Activated CD4-positive, alpha-beta T cell treated with anti-CD3 and anti-CD28 coated beads for 4 hours (primary cell): Measurements from ENCODE around the gene HOOK1.
"Not testable (repeated sequence)": the region's sequence is repeated elsewhere in the genome, so short reads cannot be mapped to it uniquely, and the experiment has no call there.

Experiments
- DNase-seq, 2 donors: peaks; one replicate each; pipeline ENCODE4 v3.0.0-alpha.2; 2020

The HOOK1 gene

DNA sequence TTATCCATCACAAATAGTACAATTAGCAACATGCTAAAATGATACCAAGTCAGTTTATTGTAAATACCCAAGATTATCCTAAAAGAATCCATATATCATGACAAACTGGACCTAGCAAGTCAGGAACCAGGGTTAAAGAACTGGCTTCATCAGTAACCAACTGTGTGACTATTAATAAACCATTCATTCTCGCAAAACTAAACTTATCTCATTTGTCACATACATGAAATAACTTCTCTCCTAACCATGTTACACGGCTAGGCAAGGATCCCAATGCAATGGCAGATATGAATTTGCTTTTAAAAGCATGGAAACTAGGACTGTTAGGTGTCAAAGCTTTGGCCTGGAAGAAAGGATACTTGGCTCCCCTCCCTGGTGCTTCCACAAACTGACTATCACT is 82.4 kb downstream of the HOOK1 start:
- DNase-seq: no peak

DNA sequence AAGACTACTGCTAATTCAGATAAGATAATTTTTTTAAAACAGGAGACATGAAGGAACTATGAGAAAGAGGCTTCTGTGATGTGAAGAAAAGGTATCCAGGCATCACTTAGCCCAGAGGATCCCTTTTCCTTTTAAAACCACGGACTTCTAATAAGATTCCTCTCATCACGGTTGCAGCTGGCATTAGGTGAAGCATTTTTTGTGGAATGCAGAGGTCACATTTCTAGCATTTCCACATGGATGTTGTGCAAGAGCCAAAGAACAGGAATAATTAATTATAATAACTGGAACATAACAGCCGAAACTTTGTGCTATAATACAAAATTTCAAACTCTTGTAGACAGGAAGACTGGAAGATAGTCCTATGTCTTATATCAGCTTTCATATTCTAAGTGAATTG is 84.2 kb downstream of the HOOK1 start:
- no peak for DNase-seq

DNA sequence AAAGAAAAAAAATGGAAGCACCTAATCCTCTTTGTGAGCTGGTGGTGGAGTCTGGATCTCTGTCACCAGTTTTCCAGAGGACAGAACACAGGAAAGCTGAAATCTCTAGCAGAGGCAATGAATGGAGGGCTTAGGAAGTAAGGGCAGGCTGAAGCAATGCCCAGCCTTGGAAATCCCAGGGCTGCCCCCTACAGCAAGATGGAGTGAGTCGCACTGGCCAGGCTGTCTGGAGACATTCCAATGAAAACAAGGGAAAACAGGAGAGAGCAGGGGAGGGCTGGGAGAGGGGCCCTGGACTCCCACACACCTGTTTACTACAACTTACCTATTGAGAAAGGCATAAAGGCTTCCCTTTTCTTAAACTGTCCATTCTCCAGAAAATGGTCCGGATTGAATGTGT is 85.9 kb downstream of the HOOK1 start:
- no peak for DNase-seq

DNA sequence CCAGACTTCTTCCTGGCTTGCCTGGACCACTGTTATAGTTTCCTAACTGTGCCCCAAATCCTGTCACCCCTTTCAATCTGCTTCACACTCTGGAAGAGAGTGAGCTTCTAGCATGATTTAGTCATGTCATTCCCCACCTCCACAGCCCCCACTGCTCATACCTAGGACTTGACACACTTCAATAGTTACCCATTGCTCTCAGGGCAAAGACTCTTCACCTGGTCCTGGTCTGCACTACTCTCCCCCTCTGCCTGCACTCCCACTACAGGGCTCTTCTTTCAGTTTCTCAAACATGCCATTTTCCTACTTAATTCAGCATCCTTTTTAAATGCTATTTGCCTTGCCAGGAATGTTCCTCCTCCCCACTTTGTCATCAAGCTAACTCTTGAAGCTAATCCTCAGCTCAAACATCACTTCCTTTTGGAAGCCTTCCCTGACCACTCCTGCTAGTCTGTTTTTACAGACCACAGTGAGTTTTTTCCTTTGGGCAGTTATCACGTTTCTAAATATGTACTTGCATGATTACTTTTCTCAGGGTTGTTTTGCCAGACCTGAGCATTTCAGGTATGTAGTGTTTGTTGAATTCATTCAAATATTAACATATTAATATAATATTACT is 87.1 kb downstream of the HOOK1 start:
- DNase-seq: no peak

DNA sequence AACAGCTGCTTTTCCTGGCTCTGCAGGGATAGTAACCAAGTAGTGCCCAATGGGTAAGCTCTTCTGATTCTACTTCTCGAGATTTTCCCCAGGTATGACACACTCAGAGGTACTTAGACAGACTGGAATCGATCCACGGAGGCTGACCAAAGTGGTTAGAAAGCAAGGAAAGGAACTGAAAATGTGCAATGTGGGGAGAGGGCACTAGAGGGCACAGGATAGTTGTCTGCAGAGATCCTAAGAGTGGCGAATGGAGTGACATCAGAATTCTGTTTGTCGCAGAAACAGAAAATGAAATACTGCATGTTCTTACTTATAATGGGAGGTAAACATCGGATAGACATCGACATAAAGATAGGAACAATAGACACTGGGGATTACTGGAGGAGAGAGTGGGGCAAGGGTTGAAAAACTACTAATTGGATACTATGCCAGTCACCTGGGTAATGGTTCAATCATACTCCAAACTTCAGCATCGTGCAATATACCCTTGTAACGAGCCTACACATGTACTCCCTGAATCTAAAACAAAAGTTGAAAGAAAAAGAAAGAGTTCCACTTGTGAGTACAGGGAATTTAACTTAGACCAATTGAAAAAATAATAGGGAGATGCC is 88.5 kb downstream of the HOOK1 start:
- DNase-seq: peak in 1 of 2 donors; percentile 3

DNA sequence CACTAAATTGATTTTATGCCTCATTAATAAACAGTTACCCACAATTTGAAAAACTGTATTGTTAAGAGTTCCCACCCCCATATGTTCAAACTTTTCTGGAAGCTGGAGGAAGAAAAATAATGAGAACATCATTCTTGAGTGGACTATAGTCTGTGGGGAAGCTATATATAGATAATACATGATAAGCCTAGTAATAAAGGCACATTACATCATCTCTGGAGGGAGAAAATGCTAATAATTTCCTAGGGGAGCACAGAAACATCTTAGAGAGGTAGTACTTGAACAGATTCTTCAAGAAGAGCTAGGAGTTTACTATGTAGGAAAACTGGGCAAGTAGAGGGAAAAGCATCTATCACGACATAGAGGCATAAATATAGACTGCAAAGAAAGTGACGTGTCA is 92.2 kb downstream of the HOOK1 start:
- DNase-seq: no peak

DNA sequence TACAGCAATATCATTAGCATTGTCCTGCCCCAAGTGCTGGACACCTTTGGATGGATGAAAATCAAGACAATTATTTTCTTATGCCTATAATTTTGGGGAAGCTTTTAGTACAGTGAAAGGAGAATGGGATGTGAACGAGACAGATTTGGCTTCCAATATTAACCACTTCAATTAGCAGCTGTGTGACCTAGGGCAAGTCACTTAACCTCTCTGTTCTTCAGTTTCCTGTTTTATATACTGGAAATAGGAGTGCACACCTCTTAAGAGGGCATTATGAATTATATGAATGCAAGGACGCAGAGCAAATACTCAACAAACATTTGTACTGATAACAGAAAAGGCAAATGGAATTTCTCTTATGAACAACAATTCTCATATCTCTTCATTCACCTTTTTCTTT is 93.3 kb downstream of the HOOK1 start:
- no peak for DNase-seq

DNA sequence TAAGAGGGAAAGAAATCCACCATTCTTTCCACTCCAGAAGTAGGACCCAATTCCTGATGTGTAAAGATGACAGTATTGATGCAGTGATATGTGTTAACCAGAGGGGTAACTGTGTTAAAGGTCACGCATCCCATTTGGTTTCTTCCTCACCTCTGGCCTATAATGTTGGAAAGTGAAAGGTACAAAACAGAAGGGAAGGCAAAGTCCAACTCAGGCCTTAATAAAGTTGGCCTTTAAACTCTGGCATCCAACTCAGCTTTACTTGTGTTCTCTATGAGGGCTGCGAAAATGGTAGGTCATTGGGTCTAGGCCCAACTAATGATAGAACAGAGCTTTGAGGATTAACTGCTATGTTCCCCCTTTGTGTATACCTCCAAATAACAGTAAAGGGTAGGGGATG is 93.9 kb downstream of the HOOK1 start:
- no peak for DNase-seq

DNA sequence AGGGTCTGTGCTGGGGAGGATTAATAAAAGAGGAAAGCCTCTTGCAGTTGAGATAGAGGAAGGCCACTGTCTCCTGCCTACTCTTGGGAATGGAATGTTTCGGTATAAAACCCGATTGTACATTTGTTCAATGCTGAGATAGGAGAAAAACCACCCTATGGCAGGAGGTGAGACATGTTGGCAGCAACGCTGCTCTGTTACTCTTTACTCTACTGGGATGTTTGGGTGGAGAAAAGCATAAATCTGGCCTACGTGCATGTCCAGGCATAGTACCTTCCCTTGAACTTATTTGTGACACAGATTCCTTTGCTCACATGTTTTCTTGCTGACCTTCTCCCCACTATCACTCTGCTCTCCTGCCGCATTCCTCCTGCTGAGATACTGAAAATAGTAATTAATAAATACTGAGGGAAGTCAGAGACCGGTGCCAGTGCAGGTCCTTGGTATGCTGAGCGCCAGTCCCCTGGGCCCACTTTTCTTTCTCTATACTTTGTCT is 100.1 kb downstream of the HOOK1 start:
- DNase-seq: not testable (repeated sequence)

DNA sequence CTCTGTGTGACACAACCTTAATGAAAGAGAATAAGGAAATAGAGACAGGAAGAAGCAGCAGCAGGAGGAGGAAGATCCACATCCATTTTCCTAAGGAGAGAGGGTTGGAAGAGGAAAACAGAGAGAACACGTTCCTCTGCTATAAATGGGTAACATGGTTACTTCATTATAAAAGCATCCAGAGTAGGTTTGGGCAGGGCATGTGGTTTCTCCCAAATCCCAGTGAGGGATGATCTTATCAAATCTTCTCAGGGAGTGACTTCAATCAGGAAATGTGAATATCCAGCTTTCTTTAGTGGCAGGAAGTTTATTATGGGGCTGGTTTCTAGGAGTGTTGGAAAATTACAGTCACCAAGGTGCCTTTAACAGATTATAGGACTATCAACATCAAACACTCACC is 100.8 kb downstream of the HOOK1 start:
- DNase-seq: no peak

DNA sequence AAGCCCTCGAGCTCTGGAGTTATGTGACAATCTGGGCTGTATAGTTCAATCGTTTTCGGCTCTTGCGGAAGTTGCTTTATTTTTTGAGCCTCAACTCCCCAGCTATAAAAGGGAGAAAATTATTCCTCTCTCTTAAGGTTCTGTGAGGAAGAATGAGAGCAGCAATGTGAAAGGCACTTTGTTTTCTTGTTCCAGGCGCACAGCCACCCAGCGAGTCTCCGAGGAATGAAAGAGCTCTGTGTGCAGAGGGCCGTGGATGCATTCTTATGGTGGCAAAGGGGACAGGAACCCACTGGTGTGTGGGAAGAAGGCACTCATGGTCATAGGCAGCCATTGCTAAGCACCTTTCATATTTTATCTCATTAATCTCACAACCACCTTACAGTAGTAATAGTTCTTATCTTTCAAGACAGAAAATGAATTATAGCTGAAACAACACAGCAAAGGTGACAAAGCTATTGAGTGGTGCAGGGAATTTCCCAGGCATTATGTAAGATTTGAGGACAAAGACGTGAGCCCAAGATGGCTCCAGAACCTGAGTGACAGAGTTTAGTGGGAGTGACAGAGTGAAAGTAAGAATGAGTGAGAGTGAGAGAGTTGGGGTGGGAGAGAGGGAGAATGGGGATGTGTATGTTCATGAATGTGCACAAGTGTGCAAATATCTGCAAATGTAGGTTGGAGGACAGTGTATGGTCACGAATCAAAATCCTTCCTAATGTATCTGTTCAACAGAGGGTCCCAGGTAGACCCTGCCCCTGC is 102.5 kb downstream of the HOOK1 start:
- DNase-seq: no peak

DNA sequence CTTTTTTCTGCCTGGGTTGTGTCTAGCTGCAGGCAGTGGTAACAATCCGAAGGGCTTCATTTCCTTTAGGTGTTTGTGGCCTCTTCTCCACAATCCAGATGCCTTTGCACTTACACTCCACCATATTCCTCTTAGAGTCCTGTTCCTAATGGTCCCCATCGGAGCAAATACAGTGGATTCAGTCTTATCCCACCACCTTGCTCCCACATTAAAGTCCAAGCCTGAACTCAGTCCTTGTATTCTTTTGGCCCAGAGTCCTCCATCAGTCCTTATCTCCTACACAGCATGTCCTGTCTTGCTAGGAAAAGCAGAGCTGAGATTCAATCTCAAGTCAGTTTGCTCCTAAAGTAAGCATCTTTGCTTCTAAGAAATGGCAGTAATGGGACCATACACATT is 103.0 kb downstream of the HOOK1 start:
- no peak for DNase-seq

DNA sequence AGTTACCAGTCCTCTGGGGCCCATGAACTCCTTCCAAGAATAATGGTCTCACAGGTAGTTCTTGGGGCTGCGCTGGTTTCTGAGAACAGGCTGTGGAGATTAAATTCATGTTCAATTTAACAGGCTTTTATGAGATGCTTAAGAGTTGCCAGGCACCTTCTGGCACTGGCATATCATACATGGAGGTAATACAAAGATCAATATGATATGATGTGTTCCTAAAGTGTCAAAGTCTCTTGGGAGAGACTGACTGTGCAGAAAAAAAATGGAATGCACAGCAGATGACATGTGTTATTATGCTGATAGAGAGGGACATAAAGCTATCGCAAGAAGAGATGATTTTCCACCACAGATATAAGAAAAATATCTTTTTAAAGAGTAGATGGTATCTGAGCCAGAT is 105.0 kb downstream of the HOOK1 start:
- DNase-seq: no peak

DNA sequence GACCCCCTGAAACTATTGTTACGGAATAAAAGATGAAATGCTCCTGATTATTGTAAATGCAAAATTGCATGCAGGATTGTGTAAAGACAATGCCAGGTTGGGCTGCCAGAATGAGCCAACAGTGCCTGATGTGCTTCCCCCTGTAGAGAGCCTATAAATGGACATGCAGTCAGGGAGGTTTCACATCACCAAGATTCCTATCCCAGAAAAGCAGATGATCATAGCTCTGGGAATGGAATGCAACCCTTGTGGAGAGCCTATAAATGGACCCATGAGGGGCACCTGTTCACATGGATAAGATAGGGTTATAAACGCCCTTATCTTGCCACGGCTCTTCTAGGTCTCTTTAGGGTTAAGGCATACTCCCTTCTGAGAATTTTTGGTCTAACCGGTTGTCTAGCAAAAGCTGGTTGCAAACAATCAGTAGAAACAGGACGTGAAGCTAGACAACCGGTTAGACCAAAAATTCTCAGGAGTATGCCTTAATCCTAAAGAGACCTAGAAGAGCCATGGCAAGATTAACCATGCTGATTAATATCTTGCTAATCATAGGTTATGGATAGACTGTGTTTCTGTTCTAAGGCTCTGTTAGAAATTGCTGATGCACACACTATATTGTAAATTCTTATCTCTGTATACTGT is 106.6 kb downstream of the HOOK1 start:
- DNase-seq: not testable (repeated sequence)

DNA sequence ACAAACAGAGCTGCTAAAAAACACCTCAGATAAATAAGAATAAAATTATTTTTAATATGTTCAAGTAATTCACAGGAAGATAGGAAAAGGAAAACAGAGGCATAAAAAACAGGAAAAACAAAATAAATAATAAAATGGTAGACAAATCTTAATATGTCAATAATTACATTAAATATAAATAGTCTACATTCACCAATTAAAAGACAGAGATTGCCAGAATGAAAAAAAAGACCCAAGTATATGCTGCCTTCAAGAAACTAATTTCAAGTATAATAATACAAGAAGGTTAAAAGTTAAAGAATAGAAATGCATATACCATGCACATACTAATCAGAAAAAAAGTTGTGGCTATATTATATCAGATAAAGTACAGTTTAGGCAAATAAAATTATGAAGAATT is 109.9 kb downstream of the HOOK1 start:
- no peak for DNase-seq
